ENCODE data around the gene CACNA1C. TPM values are rescaled to one million over a fixed set of nuclear protein-coding genes. Genes with fewer than 3 reads are reported as not detected.

Gene CACNA1C
- total RNA-seq, 2 experiments from 2014 or later, result 0.05 to 0.08 TPM

DNA sequence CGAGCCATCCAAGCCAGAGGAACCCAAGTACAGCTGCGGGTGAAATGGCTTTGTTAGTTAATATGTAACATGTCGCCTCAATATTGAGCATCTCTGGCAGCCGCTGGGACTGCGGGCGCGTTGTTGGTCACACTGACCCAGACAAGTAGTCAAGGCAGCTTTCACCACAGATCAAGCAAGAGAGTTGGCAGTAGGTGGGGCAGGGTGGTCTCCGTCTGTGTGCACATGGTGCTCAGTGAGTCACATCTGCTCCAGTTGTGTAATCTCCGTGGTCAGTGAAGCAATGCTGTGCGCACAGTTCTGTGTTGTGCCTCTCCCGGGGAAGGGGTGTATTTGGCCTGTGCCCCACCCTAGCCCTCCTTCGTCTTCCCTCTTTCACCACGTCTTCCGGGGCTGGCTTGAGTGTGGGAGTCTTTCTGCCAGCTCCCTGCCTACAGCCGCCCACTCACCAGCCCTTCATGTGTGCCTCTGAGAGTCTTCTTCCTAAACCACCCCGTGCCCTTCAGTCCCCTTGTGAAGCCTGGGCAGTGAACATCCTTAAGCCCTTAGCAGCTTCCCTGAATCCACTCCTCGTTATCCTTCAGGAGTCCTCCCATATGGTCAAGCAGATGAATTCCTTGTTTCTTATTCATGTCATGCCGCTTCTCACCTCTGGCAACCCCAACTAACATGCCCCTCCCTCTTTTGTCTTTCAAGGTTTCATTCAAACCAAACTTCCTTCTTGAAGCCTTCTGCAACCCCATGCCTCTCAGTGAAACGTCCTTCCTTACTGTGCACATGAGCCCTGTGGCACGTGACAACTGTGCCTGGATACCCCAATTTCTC is 242.1 kb downstream of the CACNA1C start:
- no peaks in the 10 kb centered on the region for H3K27me3 Mint-ChIP-seq
- H3K27me3 ChIP-seq (ENCODE audit: control insufficient read depth in 1 of 2, insufficient read depth in 2 of 2, low read length in 2 of 2), result no peaks in the 10 kb centered on the region
- H3K27ac ChIP-seq (ENCODE audit: low read depth in 1 of 2, low read length in 2 of 2), result no peak overlapping the region
- DNase-seq, result peak in 3 of 14 experiments; percentile 13 to 66 (median 62)
- H3K4me1 ChIP-seq (ENCODE audit: insufficient read depth, low read length), result peaks cover 11% of the 10 kb centered on the region
- no peak overlapping the region for H3K4me3 Mint-ChIP-seq
- ChIA-PET CTCF (no interaction called here), POLR2A (no interaction called here)
- peaks cover 24% of the 10 kb centered on the region for H3K4me1 Mint-ChIP-seq (ENCODE audit: low read depth)
- H3K9me3 Mint-ChIP-seq, result no peaks in the 10 kb centered on the region
- TF ChIP-seq, protein P1, sequence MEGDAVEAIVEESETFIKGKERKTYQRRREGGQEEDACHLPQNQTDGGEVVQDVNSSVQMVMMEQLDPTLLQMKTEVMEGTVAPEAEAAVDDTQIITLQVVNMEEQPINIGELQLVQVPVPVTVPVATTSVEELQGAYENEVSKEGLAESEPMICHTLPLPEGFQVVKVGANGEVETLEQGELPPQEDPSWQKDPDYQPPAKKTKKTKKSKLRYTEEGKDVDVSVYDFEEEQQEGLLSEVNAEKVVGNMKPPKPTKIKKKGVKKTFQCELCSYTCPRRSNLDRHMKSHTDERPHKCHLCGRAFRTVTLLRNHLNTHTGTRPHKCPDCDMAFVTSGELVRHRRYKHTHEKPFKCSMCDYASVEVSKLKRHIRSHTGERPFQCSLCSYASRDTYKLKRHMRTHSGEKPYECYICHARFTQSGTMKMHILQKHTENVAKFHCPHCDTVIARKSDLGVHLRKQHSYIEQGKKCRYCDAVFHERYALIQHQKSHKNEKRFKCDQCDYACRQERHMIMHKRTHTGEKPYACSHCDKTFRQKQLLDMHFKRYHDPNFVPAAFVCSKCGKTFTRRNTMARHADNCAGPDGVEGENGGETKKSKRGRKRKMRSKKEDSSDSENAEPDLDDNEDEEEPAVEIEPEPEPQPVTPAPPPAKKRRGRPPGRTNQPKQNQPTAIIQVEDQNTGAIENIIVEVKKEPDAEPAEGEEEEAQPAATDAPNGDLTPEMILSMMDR (IDR thresholded peaks at IDR 0.05), result no peak
- no peaks in the 10 kb centered on the region for H3K36me3 ChIP-seq (ENCODE audit: insufficient read depth, low read length)
- H3K27ac Mint-ChIP-seq, result no peak overlapping the region
- intact Hi-C loops (cut with DNase I, micrococcal nuclease), result loop anchor here (5.0 to 10.0 kb wide), 3 partner anchors 498 to 640 kb away; no protein-coding TSS in a partner anchor
- no peak overlapping the region for H3K4me3 ChIP-seq (ENCODE audit: low read length)
- no peaks in the 10 kb centered on the region for H3K36me3 Mint-ChIP-seq (ENCODE audit: low read depth)
- ATAC-seq (ENCODE audit: poor library complexity), result no peak
- H3K9me3 ChIP-seq (ENCODE audit: control insufficient read depth in 1 of 2, insufficient read depth in 1 of 2, low read length in 2 of 2), result no peaks in the 10 kb centered on the region

DNA sequence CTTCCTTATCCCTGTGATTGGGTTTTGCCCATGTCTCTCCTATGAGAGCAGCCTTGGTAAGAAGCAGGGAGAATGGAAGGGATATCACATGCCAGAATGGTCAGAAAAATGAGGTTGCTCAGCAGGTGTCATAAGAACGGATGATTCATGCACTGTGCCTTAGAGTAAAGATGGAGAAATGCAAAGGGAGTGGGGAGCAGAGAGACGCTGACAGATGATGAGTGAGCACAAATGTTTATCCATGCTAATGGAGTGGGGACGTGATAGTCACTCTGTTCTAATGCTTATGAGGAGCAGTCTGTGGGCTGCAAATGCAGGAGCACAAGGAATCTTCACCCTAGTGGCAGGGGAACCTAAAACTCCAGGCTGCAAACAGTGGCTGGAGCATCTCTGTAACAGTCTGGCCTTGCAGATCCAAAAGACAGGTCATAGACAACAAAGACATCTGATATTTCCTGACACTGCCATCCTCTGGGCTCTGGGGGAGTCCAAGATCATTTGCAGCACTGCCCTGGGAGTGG is 243.2 kb downstream of the CACNA1C start:
- ATAC-seq (ENCODE audit: poor library complexity), result no peak
- H3K4me1 Mint-ChIP-seq (ENCODE audit: low read depth), result peaks cover 24% of the 10 kb centered on the region
- intact Hi-C loops (cut with DNase I, micrococcal nuclease), result loop anchor here (10.0 kb wide), 2 partner anchors 501 to 641 kb away; no protein-coding TSS in a partner anchor
- no peaks in the 10 kb centered on the region for H3K27me3 ChIP-seq (ENCODE audit: control insufficient read depth in 1 of 2, insufficient read depth in 2 of 2, low read length in 2 of 2)
- DNase-seq, result peak in 2 of 14 experiments; percentile 38 to 55
- peaks cover 11% of the 10 kb centered on the region for H3K4me1 ChIP-seq (ENCODE audit: insufficient read depth, low read length)
- H3K36me3 ChIP-seq (ENCODE audit: insufficient read depth, low read length), result no peaks in the 10 kb centered on the region
- ChIA-PET CTCF (no interaction called here), POLR2A (no interaction called here)
- H3K36me3 Mint-ChIP-seq (ENCODE audit: low read depth), result no peaks in the 10 kb centered on the region
- no peaks in the 10 kb centered on the region for H3K27me3 Mint-ChIP-seq
- no peaks in the 10 kb centered on the region for H3K9me3 Mint-ChIP-seq
- H3K27ac ChIP-seq (ENCODE audit: low read depth in 1 of 2, low read length in 2 of 2), result no peak overlapping the region
- H3K4me3 ChIP-seq (ENCODE audit: low read length), result no peak overlapping the region
- H3K4me3 Mint-ChIP-seq, result no peak overlapping the region
- TF ChIP-seq, protein P1 (IDR thresholded peaks at IDR 0.05), result no peak
- H3K9me3 ChIP-seq (ENCODE audit: control insufficient read depth in 1 of 2, insufficient read depth in 1 of 2, low read length in 2 of 2), result no peaks in the 10 kb centered on the region
- no peak overlapping the region for H3K27ac Mint-ChIP-seq

DNA sequence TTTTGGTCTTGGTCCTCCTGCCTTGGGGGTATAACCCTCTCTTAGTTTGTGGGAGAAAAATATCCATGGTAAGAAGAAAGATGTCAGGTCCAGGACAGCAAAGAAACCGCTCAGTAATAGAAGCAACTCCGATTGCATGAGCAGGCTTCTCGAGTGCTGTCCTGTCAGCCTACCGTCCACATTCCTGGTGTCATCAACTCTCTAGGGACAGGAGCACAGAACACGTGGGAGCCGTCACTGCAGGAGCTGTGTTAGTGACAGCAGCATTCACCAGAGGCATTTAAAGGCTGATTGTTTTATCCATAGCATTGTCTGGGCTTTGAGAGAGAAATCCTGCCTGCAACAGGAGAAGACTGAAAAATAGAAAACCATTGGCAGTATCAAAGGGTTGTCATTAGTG is 244.2 kb downstream of the CACNA1C start:
- TF ChIP-seq, protein P1 (IDR thresholded peaks at IDR 0.05), result no peak
- intact Hi-C loops (cut with DNase I, micrococcal nuclease), result loop anchor here (10.0 kb wide), 2 partner anchors 502 to 642 kb away; no protein-coding TSS in a partner anchor
- H3K27me3 ChIP-seq (ENCODE audit: control insufficient read depth in 1 of 2, insufficient read depth in 2 of 2, low read length in 2 of 2), result no peaks in the 10 kb centered on the region
- Mint-ChIP-seq H3K4me3 (no peak overlapping the region), H3K4me1 (ENCODE audit: low read depth) (peaks cover 24% of the 10 kb centered on the region), H3K27ac (no peak overlapping the region), H3K9me3 (no peaks in the 10 kb centered on the region), H3K36me3 (ENCODE audit: low read depth) (no peaks in the 10 kb centered on the region), H3K27me3 (no peaks in the 10 kb centered on the region)
- ChIA-PET CTCF (no interaction called here), POLR2A (no interaction called here)
- no peaks in the 10 kb centered on the region for H3K36me3 ChIP-seq (ENCODE audit: insufficient read depth, low read length)
- no peak for ATAC-seq (ENCODE audit: poor library complexity)
- no peak for DNase-seq
- H3K4me1 ChIP-seq (ENCODE audit: insufficient read depth, low read length), result peaks cover 11% of the 10 kb centered on the region
- H3K27ac ChIP-seq (ENCODE audit: low read depth in 1 of 2, low read length in 2 of 2), result no peak overlapping the region
- no peak overlapping the region for H3K4me3 ChIP-seq (ENCODE audit: low read length)
- no peaks in the 10 kb centered on the region for H3K9me3 ChIP-seq (ENCODE audit: control insufficient read depth in 1 of 2, insufficient read depth in 1 of 2, low read length in 2 of 2)

Data from CD4-positive, alpha-beta T cell (primary cell).